Gastrocnemius medialis (tissue), 4 donors: Measurements from ENCODE around the gene CDH4.

Experiments used
- POLR2A ChIP-seq, 2 donors: fragments of 450-650 bp; IDR thresholded peaks; one replicate each; pipeline ENCODE4 v1.6.1; 2017; ENCODE audit warnings: antibody characterized with exemption in 2 of 2, mild to moderate bottlenecking in 2 of 2, moderate library complexity in 2 of 2
- TF ChIP-seq, protein P1 (sequence below), 5 experiments: fragments of 450-650 bp in 3 of 5; fragments of 200-600 bp in 2 of 5; sonication (generic) in 2 of 5; IDR thresholded peaks in 4 of 5; conservative IDR thresholded peaks in 1 of 5; 1 replicate in 4 of 5; 2 replicates in 1 of 5; pipeline ENCODE4 v1.5.1; 2016 to 2019; ENCODE audit warnings: antibody characterized with exemption in 5 of 5, mild to moderate bottlenecking in 3 of 5, moderate library complexity in 3 of 5

DNA sequence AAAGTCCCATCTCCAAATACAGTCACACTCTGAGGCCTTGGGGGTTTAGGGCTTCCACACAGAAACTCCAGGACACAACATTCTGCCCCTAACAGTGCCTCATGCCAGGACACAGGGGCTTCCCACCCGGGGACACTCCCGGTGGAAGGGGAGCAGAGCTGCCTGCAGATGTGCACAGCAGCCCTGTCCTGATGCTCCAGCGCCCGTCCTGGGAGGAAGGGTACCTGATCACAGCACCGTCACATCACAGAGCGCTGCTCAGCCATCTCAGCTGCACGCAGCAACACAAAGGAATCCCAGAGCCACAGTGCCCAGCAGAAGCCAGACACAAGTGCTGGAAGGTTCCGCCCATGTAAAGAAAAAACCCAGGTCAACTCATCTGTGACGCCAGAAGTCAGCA, 657.0 kb downstream of the CDH4 start:
- TF ChIP-seq POLR2A (IDR thresholded peaks at IDR 0.05), result no peak
- TF ChIP-seq, protein P1, sequence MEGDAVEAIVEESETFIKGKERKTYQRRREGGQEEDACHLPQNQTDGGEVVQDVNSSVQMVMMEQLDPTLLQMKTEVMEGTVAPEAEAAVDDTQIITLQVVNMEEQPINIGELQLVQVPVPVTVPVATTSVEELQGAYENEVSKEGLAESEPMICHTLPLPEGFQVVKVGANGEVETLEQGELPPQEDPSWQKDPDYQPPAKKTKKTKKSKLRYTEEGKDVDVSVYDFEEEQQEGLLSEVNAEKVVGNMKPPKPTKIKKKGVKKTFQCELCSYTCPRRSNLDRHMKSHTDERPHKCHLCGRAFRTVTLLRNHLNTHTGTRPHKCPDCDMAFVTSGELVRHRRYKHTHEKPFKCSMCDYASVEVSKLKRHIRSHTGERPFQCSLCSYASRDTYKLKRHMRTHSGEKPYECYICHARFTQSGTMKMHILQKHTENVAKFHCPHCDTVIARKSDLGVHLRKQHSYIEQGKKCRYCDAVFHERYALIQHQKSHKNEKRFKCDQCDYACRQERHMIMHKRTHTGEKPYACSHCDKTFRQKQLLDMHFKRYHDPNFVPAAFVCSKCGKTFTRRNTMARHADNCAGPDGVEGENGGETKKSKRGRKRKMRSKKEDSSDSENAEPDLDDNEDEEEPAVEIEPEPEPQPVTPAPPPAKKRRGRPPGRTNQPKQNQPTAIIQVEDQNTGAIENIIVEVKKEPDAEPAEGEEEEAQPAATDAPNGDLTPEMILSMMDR (IDR thresholded peaks at IDR 0.05 in 4 of 5, conservative IDR thresholded peaks at IDR 0.05 in 1 of 5), result no peak
